ENCODE measurements around the gene SEZ6. TPM values are rescaled to one million over a fixed set of nuclear protein-coding genes. Genes with fewer than 3 reads are reported as not detected.
A peak's percentile ranks its signal among the peaks of the same experiment; 100 is the strongest.

The SEZ6 gene
- total RNA-seq, 1 donor from 2014 or later: not detected

GRCh38 chr17:29043539-29044145 lies 37.8 kb upstream of the SEZ6 start:
- Mint-ChIP-seq H3K9me3 (no peaks in the 10 kb centered on the region), H3K36me3 (ENCODE audit: low read depth) (no peaks in the 10 kb centered on the region), H3K27me3 (peaks cover 3% of the 10 kb centered on the region), H3K4me3 (no peak overlapping the region), H3K27ac (no peak overlapping the region), H3K4me1 (peaks cover 27% of the 10 kb centered on the region)
- DNase-seq (no peak), ATAC-seq (ENCODE audit: low read depth) (no peak)
- intact Hi-C loops (cut with micrococcal nuclease): no loop called here
- TF ChIP-seq CTCF (IDR thresholded peaks at IDR 0.05): no peak
- ChIA-PET POLR2A (no interaction called here), CTCF (no interaction called here)

- intact Hi-C loops (cut with micrococcal nuclease): no loop called here
- Mint-ChIP-seq H3K4me3 (no peak within 1 kb of the TSS), H3K9me3 (no peaks in the 10 kb centered on the region), H3K27me3 (peaks cover 3% of the 10 kb centered on the region), H3K27ac (no peak within 1 kb of the TSS), H3K4me1 (peaks cover 25% of the 10 kb centered on the region), H3K36me3 (ENCODE audit: low read depth) (no peaks in the 10 kb centered on the region)
- CTCF ChIA-PET: no interaction called here
- no peak for DNase-seq
- no peak for TF ChIP-seq CTCF (IDR thresholded peaks at IDR 0.05)
- peak; percentile 77 for ATAC-seq (ENCODE audit: low read depth)
- POLR2A ChIA-PET: no interaction called here
Measured at GRCh38 chr17:29042679-29043538, 37.1 kb upstream of the SEZ6 start, which contains the start of gene PIPOX. Gene PIPOX, plus strand, starts transcription at chr17:29043141. Its CDS starts 85 bp downstream, at chr17:29043226.

GRCh38 chr17:29042026-29042678 lies 36.3 kb upstream of the SEZ6 start:
- POLR2A ChIA-PET: no interaction called here
- peaks cover 25% of the 10 kb centered on the region for H3K4me1 Mint-ChIP-seq
- H3K4me3 Mint-ChIP-seq: no peak overlapping the region
- CTCF ChIA-PET: no interaction called here
- DNase-seq (no peak), ATAC-seq (ENCODE audit: low read depth) (no peak)
- TF ChIP-seq CTCF (IDR thresholded peaks at IDR 0.05): no peak
- no peaks in the 10 kb centered on the region for H3K36me3 Mint-ChIP-seq (ENCODE audit: low read depth)
- no peaks in the 10 kb centered on the region for H3K9me3 Mint-ChIP-seq
- no peak overlapping the region for H3K27ac Mint-ChIP-seq
- peaks cover 3% of the 10 kb centered on the region for H3K27me3 Mint-ChIP-seq
- intact Hi-C loops (cut with micrococcal nuclease): no loop called here

- Mint-ChIP-seq H3K4me3 (no peak overlapping the region), H3K27me3 (peaks cover 3% of the 10 kb centered on the region), H3K9me3 (no peaks in the 10 kb centered on the region), H3K27ac (no peak overlapping the region), H3K36me3 (ENCODE audit: low read depth) (no peaks in the 10 kb centered on the region), H3K4me1 (peaks cover 25% of the 10 kb centered on the region)
- no peak for TF ChIP-seq CTCF (IDR thresholded peaks at IDR 0.05)
- ATAC-seq (ENCODE audit: low read depth): no peak
- POLR2A ChIA-PET: no interaction called here
- CTCF ChIA-PET: no interaction called here
- no peak for DNase-seq
- intact Hi-C loops (cut with micrococcal nuclease): no loop called here
Measured at GRCh38 chr17:29041571-29041970, 35.7 kb upstream of the SEZ6 start.

- ATAC-seq (ENCODE audit: low read depth): no peak
- no peaks in the 10 kb centered on the region for H3K9me3 Mint-ChIP-seq
- no peak for DNase-seq
- no peak overlapping the region for H3K4me3 Mint-ChIP-seq
- no peak overlapping the region for H3K27ac Mint-ChIP-seq
- ChIA-PET CTCF (no interaction called here), POLR2A (no interaction called here)
- H3K4me1 Mint-ChIP-seq: peaks cover 25% of the 10 kb centered on the region
- no peaks in the 10 kb centered on the region for H3K36me3 Mint-ChIP-seq (ENCODE audit: low read depth)
- intact Hi-C loops (cut with micrococcal nuclease): no loop called here
- TF ChIP-seq CTCF (IDR thresholded peaks at IDR 0.05): no peak
- peaks cover 4% of the 10 kb centered on the region for H3K27me3 Mint-ChIP-seq
Measured at GRCh38 chr17:29041091-29041490, 35.3 kb upstream of the SEZ6 start.
